Stimulated activated CD8-positive, alpha-beta memory T cell treated with anti-CD3 and anti-CD28 coated beads, Interleukin-4, amount 100 ng/mL, for 24 hours (primary cell): ENCODE measurements around the gene C10orf105.
A peak's percentile ranks its signal among the peaks of the same experiment; 100 is the strongest.

Experiments used
- DNase-seq: peaks from one replicate; pipeline ENCODE4 v3.0.0-alpha.2; 2020; ENCODE audit warnings: low read depth

C10orf105 gene

GRCh38 chr10:71737001-71737833 is 17.6 kb upstream of the C10orf105 start:
- DNase-seq, result no peak

DNA sequence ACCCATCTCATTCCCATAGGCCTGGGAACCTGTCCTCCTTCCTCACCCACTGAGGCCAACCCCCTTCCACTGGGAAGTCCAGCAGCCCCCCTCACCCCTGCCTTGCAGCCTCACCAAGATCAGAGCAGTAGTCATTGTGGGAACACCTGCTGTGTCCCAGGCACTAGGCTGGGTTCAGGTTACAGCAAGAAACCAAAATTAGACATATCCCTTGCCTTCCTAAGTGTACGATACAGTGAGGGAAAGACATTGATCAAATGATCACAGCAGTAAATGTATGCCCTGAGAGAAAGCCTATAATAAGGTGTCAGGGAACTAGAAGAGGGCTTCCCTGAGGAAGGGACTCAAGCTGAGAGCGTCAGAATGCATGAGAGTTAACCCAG is 17.0 kb upstream of the C10orf105 start:
- no peak for DNase-seq

GRCh38 chr10:71735709-71736569 is 16.4 kb upstream of the C10orf105 start:
- peak; percentile 42 for DNase-seq

GRCh38 chr10:71734797-71735196 is 15.2 kb upstream of the C10orf105 start:
- DNase-seq, result no peak

DNA sequence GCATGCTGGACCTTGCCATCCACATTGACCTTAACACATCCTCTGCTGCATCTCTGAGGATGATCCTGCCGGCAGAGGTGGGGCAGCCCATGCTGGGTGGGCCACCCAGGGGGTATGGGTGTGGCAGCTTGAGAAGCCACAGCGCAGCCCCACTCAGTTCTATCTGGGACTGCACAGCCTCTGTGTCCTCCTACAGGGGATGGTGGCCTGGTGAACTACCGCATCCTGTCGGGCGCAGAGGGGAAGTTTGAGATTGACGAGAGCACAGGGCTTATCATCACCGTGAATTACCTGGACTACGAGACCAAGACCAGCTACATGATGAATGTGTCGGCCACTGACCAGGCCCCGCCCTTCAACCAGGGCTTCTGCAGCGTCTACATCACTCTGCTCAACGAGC is 12.2 kb upstream of the C10orf105 start:
- DNase-seq, result no peak

DNA sequence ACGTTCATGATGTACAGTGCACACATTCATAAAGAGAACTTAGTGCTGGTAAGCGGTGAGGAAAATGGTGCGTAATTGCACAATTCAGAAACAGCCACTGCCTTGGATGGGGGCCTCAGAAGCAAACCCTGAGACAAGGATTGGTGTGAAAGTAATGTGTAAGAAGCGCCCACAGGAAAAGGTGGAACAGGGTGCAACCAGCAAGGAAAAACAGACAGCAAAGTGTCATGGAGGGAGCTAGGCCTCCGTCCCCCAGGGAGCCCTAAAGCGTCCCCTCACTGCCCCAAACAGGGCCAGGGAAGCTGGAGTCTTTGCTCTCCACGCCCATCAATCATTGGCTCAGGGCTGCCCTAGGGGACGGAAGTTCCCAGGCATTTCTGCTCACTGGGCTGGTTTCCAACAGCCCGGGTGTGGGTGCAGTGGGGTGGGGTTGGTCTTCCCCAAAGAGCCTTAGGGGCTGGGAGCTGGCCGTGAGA is 9.6 kb upstream of the C10orf105 start:
- DNase-seq, result no peak

DNA sequence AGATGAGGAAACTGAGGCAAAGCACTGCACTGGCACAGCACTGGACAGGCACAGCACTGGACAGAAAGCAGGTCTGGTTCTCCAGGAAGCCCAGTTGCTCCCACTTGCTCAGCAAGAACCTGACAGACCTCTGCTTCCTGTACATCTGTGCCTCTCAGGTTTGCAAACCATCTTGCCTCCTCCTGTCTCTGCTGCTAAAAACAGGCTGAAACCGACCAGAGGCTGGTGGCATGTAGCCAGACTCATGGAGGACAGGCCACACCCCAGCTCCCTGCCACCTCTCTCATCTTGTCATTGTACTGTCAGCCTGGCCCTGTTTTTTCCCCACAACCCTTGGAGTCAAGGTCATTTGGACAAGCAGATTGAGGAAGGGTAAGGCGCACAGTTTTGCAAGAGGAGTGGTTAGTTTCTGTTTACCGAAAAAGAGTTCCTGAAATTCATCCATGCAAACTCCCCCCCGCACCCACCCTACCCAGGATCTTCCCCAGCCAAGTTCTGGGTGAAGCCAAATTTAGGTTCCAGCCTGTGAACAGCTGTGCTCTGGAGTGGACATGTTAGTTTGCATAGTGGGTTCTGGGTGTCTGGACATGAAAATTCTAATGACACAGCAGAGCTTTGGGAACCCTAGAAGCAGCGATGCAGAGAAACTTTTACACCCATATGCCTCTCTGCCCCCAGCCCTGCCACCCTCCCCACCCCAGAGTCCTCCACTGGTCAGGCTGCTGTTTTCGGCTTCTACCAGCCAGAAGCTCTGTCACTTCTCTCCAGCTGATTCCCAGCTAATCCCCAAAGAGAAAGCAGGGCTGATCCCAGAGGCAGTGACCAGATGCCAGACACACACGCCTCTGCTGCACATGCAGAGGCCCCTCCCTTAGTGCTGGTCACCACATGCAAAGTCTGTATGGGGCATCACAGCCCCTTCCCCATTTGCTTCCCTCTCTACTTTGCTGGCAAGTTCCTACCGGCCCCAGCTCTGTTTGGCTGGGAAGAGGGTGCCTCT is 8.5 kb upstream of the C10orf105 start:
- no peak for DNase-seq

DNA sequence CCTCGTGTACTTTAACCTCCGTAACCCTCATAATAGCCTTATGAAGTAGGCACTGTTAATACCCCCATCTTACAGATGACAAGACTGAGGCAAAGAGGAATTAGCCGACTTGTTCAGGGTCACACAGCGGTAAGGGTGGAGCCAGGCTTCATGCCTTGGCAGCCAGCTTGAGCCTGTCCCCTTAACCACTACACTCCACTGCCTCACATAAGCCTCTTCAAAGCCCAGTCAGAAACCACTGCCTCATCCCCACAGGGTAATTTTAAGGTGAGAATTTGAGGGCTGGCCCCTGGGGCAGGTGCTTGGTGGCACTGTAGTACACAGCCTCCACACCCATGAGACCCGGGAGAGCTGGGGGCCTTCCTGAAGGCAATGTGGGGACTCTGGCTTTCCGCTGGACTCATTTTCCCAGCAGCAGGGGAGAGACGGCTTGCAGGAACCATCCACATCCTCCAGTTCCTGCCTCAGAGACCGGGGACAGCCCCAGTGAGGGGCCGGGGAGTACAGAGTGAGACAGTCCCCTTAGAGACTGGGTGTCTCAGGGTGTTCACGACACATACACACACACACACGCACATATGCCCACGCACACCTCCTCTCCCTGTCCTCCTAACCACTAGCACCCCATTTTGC is 7.6 kb upstream of the C10orf105 start:
- DNase-seq, result no peak

DNA sequence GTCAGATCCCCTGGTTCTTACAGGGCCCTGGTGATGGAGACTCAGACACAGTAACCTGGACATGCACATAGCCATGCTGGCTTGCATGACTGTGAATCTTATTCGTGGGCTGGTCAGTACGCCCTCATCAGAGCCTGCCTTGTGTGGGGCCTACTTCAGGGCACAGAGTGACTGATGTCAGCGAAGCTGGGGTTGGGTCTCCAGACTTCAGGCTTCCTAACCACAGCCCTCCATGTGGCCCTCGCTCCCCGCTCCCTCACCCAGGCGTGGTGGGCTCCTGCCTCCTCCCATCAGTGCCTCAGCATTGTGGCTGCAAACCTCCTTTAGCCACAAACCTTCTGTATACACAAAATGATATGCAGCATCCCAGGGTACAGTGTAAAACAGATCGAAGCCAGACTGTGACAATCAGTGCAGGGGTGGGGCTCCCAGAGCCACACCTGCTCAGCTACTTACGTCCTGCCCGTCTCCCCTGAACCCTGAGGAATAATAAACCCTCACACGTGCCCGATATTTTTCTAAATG is 7.1 kb upstream of the C10orf105 start:
- peak; percentile 44 for DNase-seq

DNA sequence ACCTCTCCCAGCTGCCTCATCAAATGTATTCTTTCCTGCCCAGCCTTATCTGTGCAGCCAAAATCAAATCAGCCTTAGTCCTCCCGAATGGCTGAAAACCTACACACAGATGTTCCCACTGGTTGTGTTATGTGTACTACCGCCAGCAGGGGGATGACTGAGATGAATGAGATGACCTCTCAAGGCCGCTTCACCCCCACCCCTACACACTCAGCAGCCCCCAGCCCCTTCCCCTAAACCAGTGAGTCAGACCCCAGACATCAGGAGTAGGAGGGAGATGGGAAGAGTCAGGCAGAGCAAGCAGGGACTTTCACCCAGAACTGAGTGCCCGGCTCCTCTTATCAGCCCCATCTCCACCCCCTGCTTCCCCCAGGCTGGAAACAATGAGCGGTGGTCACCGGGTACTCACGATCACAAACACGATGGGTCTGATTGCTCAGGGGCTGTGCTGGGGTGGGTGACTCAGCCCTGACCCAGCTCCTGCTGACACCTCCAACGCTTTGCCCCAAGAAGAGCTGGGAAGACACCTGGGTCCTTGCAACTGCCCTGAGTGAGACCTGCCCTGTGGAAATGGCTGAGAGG is 6.5 kb upstream of the C10orf105 start:
- DNase-seq, result peak; percentile 68

GRCh38 chr10:71725249-71725648 is 5.7 kb upstream of the C10orf105 start:
- DNase-seq, result no peak

- no peak for DNase-seq
Observed at GRCh38 chr10:71724539-71724938, 5.0 kb upstream of the C10orf105 start.

DNA sequence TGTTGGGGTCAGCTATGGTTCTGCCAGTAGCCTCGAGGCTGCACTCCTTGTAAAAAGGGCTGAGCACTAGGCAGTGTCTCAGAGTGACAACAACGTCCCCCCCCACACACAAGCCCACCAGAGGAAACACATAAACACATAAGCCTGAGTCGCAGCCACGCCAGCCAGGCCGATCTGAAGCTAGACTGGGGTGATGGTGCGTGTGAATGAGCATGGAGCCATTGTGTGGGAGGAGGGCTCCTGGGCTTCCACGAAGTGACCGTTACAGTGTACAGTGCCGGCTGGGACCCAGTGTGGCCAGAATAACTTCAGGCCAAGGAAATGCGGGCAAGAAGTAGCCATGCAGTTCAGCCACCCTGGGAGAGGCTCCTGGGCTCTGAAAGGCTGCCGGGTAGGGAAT is 3.7 kb upstream of the C10orf105 start:
- no peak for DNase-seq

- no peak for DNase-seq
Observed at GRCh38 chr10:71722849-71723248, 3.3 kb upstream of the C10orf105 start.

DNA sequence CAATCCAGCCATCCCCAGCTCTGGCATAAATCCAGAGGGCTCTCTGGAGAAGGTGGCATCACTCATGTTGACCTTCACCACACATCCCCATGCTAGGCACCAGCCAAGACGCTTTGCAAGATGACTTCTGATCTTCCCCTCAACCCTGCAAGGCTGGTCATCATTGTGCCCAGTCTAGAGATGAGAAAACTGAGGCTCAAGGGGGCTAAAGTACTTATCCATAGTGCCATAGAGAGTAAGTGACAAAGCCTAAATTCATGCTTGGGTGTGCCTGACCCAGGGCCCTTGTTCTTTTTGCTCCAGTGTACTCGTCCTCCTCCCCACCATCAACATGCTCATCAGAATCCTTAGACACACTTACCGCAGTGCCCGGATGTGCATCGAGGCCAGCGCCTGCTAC is 1.7 kb upstream of the C10orf105 start:
- no peak for DNase-seq

GRCh38 chr10:71720288-71720687 is 710 bp upstream of the C10orf105 start:
- no peak for DNase-seq

GRCh38 chr10:71719042-71719441 is 536 bp downstream of the C10orf105 start:
- no peak for DNase-seq

- no peak for DNase-seq
Observed at GRCh38 chr10:71718165-71718698, 1.3 kb downstream of the C10orf105 start.

GRCh38 chr10:71717551-71717951 is 2.0 kb downstream of the C10orf105 start:
- no peak for DNase-seq

GRCh38 chr10:71717056-71717455 is 2.5 kb downstream of the C10orf105 start:
- DNase-seq, result no peak
